C4-2B (cell line): ENCODE results near the gene KLC4.
A peak's percentile ranks its signal among the peaks of the same experiment; 100 is the strongest.

Experiments used
- H3K27ac ChIP-seq: fragments of 450-650 bp; 2 replicates; pipeline ENCODE4 v1.5.1; 2017
- CTCF ChIP-seq: fragments of 450-650 bp; conservative IDR thresholded peaks from 2 replicates; pipeline ENCODE4 v1.5.1; 2017; ENCODE audit warnings: mild to moderate bottlenecking
- ZFX ChIP-seq: fragments of 450-650 bp; IDR thresholded peaks from 2 replicates; pipeline ENCODE4 v1.6.1; 2017

Gene KLC4

GRCh38 chr6:43055966-43056365, 3.5 kb upstream of the KLC4 start:
- no peak for TF ChIP-seq CTCF
- TF ChIP-seq ZFX = no peak
- no peak overlapping the region for H3K27ac ChIP-seq

GRCh38 chr6:43058531-43058930, 900 bp upstream of the KLC4 start:
- TF ChIP-seq ZFX (no peak), CTCF (no peak)
- H3K27ac ChIP-seq = peak overlapping the region; percentile 82

- peak overlapping the region; percentile 82 for H3K27ac ChIP-seq
- TF ChIP-seq ZFX (no peak), CTCF (no peak)
Measured at GRCh38 chr6:43060034-43060754, 763 bp downstream of the KLC4 start.

GRCh38 chr6:43060755-43061633, 1.6 kb downstream of the KLC4 start:
- H3K27ac ChIP-seq = peak overlapping the region; percentile 82; the same call in 1 of the 2 replicates
- TF ChIP-seq ZFX = no peak

GRCh38 chr6:43061861-43062260, 2.4 kb downstream of the KLC4 start:
- H3K27ac ChIP-seq = no peak overlapping the region
- no peak for TF ChIP-seq ZFX
- no peak for TF ChIP-seq CTCF

- no peak overlapping the region for H3K27ac ChIP-seq
- no peak for TF ChIP-seq ZFX
- no peak for TF ChIP-seq CTCF
Measured at GRCh38 chr6:43062818-43063217, 3.4 kb downstream of the KLC4 start.

- TF ChIP-seq CTCF (peak; percentile 88), ZFX (no peak)
Measured at GRCh38 chr6:43070028-43070632, 10.7 kb downstream of the KLC4 start.

More at GRCh38 chr6:43070028-43070632, 10.7 kb downstream of the KLC4 start:
- no peak overlapping the region for H3K27ac ChIP-seq
